HG02610 (cell line): ENCODE results near the gene TBC1D25.
"Not testable (repeated sequence)": the region's sequence is repeated elsewhere in the genome, so short reads cannot be mapped to it uniquely, and the experiment has no call there.

ENCODE experiments used
- ATAC-seq: cut with Tn5 transposase; IDR thresholded peaks from one replicate; pipeline ENCODE4 v1.9.1; 2021; ENCODE audit warnings: mild to moderate bottlenecking, moderate library complexity; ENCODE audit not compliant: unreplicated experiment

The TBC1D25 gene

DNA sequence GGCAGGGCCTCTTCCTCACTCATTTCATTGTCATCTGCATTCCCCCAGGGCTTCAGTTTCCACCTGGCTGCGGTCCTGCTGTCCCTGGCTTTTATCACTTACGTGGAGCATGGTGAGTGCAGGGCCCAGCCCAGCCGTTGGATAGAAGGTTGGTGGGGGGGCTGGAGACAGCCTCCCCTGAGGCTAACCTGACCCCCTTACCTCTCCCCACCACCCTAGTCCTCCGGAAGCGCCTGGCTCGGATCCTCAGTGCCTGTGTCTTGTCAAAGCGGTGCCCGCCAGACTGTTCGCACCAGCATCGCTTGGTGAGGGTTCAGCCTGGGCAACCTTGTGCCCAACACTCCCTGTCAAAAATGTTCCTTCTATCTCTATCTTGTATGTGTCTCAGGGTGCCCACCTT, 23.7 kb upstream of the TBC1D25 start:
- ATAC-seq = no peak

DNA sequence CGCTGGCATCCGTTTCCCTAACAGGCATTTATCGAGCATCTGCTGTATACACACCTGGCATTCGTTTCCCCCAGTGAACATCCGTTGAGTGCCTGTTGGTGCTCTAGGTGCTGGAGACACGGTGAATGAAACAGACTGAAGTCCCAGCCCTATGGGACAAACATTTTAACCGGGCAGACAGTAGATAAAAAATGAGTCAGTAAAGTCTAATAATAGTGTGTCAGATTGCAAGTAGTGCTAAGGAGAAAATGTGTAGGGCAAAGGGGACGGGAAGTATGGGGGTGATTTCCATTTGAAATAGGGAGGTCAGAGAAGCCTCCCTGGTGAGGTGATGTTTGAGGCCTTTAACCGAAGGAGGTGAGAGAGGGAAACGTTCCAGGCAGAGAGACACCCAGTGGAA, 23.2 kb upstream of the TBC1D25 start:
- no peak for ATAC-seq

GRCh38 chrX:48516987-48517386, 22.5 kb upstream of the TBC1D25 start:
- no peak for ATAC-seq

GRCh38 chrX:48519481-48519880, 20.0 kb upstream of the TBC1D25 start:
- not testable (repeated sequence) for ATAC-seq

GRCh38 chrX:48520455-48520854, 19.1 kb upstream of the TBC1D25 start:
- ATAC-seq = no peak

DNA sequence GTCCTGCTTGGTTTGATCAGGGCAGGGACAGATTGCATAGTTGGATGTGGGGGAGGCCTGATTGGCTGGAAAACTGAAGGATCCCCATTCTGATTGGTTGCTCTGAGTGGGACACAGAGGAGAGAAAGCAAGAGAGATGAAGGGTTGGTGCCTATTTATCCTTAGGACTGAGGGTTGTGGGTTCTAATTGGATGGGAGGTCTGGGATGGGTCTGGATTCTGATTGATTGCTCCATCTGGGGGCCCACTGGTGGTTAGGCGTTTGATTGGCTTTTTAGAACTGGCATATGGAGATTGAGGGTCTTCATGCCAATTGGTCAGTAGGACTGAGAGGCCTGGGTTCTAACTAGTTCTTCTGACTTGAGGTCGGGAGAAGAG, 18.6 kb upstream of the TBC1D25 start:
- no peak for ATAC-seq

GRCh38 chrX:48521353-48522243, 17.9 kb upstream of the TBC1D25 start, which contains the start of gene EBP:
EBP (plus strand) TSS chrX:48521808; CDS start chrX:48523772, 1,964 bp downstream.
- peak; percentile 98 for ATAC-seq

DNA sequence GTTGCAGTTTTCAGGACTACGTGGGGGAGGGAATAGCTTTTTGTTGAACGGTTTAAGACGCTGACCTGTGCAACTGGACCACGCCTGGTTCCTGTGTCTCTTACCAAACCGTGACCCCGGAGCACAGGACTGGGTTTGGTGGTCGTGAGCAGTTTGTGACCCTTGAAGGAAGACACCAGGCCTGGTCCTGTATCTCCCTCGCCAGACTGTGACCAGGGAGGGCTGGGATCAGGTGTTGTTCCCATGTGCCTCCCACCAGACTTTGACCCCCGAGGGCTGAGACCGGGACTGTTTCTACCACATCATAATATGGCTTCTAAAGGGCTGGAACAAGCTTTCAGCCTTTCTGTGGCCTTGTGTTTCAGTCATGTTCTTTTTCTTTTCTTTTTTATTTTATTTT, 17.2 kb upstream of the TBC1D25 start:
- ATAC-seq = no peak

DNA sequence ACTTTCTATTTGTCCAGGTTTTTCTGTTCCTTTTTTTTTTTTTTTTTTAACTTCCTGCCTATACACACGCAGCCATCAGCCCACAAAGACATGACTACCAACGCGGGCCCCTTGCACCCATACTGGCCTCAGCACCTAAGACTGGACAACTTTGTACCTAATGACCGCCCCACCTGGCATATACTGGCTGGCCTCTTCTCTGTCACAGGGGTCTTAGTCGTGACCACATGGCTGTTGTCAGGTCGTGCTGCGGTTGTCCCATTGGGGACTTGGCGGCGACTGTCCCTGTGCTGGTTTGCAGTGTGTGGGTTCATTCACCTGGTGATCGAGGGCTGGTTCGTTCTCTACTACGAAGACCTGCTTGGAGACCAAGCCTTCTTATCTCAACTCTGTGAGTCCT, 15.8 kb upstream of the TBC1D25 start:
- ATAC-seq = no peak

DNA sequence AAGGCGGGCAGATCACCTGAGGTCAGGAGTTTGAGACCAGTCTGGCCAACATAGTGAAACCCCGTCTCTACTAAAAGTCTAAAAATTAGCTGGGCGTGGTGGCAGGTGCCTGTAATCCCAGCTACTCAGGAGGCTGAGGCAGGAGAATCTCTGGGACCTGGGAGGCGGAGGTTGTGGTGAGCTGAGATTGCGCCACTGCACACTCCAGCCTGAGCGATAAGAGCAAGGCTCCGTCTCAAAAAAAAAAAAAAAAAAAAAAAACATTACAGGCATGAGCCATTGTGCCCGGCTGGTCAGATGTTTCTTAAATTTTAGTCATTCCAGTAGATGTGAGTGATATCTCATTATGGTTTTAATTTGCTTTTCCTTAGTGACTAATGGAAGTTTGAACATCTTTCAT, 13.7 kb upstream of the TBC1D25 start:
- not testable (repeated sequence) for ATAC-seq

DNA sequence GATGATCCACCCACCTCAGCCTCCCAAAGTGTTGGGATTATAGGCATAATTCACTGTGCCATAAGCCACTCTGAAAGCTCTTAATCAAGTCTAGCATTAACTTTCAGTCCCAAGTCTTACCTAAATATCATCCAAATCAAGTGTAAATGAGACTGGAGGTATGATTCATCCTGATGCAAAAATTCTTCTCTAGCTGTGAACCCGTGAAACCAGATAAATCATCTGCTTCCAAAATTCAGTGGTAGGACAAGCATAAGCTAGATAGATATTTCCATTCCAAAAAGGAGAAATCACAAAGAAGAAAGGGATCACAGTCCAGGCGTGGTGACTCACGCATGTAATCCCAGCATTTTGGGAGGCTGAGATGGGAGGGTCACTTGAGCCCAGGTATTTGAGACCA, 8.8 kb upstream of the TBC1D25 start:
- no peak for ATAC-seq

GRCh38 chrX:48531358-48531959, 8.1 kb upstream of the TBC1D25 start:
- ATAC-seq = no peak

DNA sequence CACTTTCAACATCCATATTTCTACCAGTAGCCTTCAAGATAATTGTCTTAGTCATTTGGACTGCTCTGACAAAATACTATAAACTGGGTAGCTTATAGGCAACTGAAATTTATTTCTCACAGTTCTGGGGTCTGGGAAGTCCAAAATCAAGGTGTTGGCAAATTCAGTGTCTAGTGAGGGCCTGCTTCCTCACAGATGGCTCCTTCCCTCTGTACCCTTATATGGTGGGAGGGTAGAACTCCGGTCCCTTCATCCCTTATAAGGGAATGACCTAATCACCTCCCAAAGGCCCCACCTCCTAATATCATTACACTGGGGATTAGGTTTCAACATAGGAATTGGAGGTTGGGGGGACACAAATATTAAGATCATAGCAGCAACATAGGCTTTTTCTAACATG, 7.4 kb upstream of the TBC1D25 start:
- ATAC-seq = no peak

DNA sequence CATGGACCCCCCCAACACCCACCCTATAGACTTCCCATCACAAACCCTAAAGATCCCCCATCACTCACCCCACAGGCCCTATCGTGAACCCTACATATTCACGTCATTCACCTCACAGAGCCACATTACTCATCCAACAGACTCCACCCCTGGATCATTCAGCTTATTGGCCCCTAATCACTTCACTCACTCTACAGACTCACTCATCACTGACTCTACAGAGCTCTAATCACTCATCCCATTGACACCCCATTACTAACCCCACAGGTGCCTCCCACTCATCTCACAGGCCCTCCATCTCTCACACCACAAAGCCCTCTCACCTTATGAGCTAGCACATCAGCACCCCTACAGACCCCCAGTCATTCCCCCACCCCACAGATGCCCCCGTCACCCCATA, 6.3 kb upstream of the TBC1D25 start:
- no peak for ATAC-seq

GRCh38 chrX:48538641-48539344, 721 bp upstream of the TBC1D25 start:
- no peak for ATAC-seq

DNA sequence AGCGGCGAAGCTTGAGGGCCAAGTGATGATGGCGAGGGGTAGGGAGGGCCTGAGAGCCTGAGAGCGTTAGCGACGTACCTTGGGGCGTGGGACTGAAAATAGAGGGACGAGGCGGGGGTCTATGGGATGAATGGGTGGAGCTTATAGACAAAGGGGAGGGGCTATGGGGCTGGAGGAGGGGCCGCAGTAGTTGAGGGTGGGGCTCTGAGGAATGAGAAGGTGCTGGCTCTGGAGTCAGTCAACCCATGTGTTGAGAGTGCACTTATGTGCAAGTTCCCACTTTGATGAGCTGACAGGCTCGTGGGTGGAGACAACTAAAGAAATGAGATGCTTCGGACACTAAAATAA, 488 bp downstream of the TBC1D25 start:
- ATAC-seq = peak; percentile 41

- no peak for ATAC-seq
These were observed 966 bp downstream of the TBC1D25 start for GRCh38 chrX:48540480-48540879.

DNA sequence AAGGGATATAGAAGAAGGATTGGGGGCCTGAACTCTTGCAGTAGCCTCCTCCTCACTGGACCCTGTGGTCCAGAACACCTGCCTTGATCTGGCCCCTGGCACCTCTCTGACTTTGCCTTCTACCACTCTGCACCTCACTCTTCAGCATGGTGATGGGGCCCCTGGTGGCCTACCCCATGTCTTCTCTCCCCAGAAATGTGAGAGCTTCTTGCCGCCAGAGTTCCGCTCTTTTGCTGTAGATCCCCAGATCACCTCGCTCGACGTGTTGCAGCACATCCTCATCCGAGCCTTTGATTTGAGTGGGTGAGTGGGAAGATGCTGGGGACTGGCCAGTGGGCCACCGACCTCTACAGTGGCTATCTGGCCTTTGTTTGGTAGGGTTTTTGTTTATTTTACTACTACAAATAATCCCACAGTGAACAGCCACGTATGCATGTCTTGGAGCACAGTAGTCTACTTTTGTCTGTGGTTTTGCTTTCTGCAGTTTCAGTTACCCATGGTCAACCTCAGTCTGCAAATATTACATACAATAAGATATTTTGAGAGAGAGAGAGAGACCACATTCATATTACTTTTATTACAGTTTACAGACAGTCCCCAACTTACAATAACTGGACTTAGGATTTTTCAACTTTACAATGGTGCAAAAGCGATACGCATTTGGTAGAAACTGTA, 1.8 kb downstream of the TBC1D25 start:
- ATAC-seq = no peak

- ATAC-seq = no peak
These were observed 9.4 kb downstream of the TBC1D25 start for GRCh38 chrX:48548871-48549270.

DNA sequence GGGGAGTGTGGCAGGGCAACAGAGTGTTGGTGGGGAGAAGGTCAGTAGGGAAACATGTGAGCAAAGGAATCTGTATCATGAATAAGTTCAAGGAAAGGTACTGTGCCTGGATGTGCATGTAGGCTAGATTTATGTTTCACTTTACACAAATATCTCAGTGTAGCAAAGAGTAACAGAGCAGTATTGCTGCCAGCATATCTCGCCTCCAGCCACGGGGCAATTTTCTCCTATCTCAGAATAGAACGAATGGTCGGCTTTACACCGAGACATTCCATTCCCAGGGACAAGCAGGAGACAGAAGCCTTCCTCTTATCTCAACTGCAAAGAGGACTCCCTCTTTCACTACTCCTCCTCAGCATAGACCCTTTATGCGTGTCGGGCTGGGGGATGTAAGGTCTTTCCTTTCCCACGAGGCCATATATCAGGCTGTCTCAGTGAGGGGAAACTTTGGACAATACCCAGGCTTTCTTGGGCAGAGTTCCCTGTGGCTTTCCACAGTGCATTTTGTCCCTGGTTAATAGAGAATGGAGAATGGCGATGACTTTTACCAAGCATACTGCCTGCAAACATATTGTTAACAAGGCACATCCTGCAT, 16.3 kb downstream of the TBC1D25 start:
- not testable (repeated sequence) for ATAC-seq

GRCh38 chrX:48558271-48558670, 18.8 kb downstream of the TBC1D25 start:
- ATAC-seq = no peak
